BE2C (cell line): ENCODE data around the gene NUP210.

ENCODE experiments used
- DNase-seq: peaks from one replicate; pipeline ENCODE4 v3.0.0-alpha.2; 2020
- H3K27me3 ChIP-seq: fragments of 250-450 bp; sonication (Bioruptor Pico); 2 replicates; pipeline ENCODE4 v1.5.1; 2020; ENCODE audit warnings: mild to moderate bottlenecking
- H3K36me3 ChIP-seq: fragments of 250-450 bp; sonication (Bioruptor Pico); 2 replicates; pipeline ENCODE4 v1.5.1; 2020; ENCODE audit warnings: mild to moderate bottlenecking
- H3K4me1 ChIP-seq: fragments of 250-450 bp; sonication (Bioruptor Pico); 2 replicates; pipeline ENCODE4 v1.5.1; 2020
- H3K4me3 ChIP-seq: 2 replicates; pipeline ENCODE4 v1.5.1; 2011; ENCODE audit warnings: low read depth, low read length
- H3K9me3 ChIP-seq: fragments of 250-450 bp; sonication (Bioruptor Pico); 2 replicates; pipeline ENCODE4 v1.5.1; 2020
- TF ChIP-seq, protein P1 (sequence below): IDR thresholded peaks from 2 replicates; pipeline ENCODE4 v1.5.1; 2012; ENCODE audit warnings: mild to moderate bottlenecking, low read depth, low read length

The NUP210 gene

DNA sequence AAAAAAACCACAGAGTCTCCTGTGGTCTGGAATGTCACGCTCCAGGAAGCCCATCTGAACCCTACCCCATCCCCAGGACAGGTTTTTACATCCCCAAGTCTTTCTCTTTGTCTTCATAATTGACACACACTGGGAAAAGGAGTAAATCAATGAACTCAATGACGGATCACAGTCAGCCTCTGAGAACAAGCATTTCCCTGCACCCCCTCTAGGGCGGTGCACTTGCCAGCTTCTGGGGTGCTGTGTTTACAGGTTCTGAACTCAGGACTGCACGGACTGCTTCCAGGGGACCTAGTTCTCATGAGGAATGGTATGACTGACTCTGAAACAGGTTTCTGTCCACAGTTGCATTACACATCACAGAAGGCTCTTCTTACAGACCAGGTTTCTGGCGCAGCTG, 81.1 kb downstream of the NUP210 start:
- H3K27me3 ChIP-seq = no peaks in the 10 kb centered on the region
- no peaks in the 10 kb centered on the region for H3K4me1 ChIP-seq
- H3K9me3 ChIP-seq = no peaks in the 10 kb centered on the region
- DNase-seq = no peak
- peaks cover 7% of the 10 kb centered on the region for H3K36me3 ChIP-seq
- TF ChIP-seq, protein P1, sequence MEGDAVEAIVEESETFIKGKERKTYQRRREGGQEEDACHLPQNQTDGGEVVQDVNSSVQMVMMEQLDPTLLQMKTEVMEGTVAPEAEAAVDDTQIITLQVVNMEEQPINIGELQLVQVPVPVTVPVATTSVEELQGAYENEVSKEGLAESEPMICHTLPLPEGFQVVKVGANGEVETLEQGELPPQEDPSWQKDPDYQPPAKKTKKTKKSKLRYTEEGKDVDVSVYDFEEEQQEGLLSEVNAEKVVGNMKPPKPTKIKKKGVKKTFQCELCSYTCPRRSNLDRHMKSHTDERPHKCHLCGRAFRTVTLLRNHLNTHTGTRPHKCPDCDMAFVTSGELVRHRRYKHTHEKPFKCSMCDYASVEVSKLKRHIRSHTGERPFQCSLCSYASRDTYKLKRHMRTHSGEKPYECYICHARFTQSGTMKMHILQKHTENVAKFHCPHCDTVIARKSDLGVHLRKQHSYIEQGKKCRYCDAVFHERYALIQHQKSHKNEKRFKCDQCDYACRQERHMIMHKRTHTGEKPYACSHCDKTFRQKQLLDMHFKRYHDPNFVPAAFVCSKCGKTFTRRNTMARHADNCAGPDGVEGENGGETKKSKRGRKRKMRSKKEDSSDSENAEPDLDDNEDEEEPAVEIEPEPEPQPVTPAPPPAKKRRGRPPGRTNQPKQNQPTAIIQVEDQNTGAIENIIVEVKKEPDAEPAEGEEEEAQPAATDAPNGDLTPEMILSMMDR = no peak
- H3K4me3 ChIP-seq = no peak overlapping the region

DNA sequence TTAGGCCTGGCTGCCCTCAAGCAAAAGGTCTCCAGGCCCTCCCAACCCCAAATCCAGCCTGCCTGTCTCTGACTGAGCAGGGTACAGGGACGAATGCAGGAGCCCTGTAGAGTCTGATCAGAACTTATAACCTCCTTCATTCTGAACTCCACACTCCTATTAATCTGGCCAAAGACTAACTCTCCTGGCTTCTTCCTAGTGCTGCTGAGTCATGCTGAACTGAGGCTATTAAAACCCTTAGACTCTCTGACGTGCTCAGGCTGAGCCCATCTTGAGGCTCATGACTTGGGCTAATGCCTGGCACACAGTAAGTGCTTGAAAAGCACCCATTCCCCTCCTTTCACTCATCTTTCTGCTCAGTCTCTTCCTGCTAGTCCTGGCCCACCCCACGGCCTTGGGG, 81.9 kb downstream of the NUP210 start:
- Histone ChIP-seq H3K4me3 (no peak overlapping the region), H3K4me1 (no peaks in the 10 kb centered on the region), H3K36me3 (peaks cover 7% of the 10 kb centered on the region), H3K9me3 (no peaks in the 10 kb centered on the region), H3K27me3 (no peaks in the 10 kb centered on the region)
- no peak for DNase-seq
- TF ChIP-seq, protein P1 = no peak

DNA sequence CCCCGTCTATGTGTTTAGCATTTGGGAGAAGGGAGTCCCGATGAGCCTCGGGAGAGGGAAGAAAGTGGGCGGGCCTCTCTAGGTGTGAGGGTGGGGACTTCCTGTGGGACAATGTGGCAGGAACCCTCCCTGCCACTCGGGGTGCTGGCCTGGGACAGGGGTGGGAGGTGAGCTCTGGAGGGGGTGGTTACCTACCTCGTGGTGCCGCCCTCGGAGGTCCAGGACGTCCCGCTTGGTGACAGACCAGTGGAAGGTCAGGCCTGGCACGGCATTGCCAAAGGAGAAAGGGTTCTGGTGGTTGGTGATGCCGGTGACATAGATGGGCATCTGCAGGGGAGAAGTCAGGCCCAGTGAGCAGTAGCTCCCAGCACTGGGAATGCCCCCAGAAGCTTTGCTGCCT, 83.5 kb downstream of the NUP210 start:
- no peak for DNase-seq
- TF ChIP-seq, protein P1 = no peak
- Histone ChIP-seq H3K4me1 (no peaks in the 10 kb centered on the region), H3K9me3 (no peaks in the 10 kb centered on the region), H3K27me3 (no peaks in the 10 kb centered on the region), H3K4me3 (no peak overlapping the region), H3K36me3 (peaks cover 7% of the 10 kb centered on the region; the same call in 1 of the 2 replicates)

DNA sequence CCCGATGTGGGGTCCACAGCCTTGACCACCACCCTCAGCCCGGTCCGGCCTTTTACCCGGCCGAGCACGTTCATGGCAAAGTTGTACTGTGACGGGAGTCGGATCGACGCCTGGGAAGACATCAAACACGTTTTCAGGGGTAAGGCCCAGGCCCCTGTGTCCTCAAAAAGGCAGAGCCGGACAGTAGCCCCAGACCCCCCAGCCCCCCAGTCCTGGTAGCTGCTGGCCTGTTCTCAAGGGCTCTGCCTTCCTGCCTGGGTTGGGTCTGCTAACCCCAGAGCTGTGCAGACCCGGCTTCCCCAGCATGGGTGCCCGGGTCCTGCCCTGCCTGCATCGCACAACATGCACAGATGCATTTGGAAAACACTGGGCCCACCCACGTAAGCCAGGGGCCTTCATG, 84.6 kb downstream of the NUP210 start:
- Histone ChIP-seq H3K36me3 (peaks cover 7% of the 10 kb centered on the region; the same call in 1 of the 2 replicates), H3K4me3 (no peak overlapping the region), H3K27me3 (no peaks in the 10 kb centered on the region), H3K4me1 (no peaks in the 10 kb centered on the region), H3K9me3 (no peaks in the 10 kb centered on the region)
- DNase-seq = no peak
- TF ChIP-seq, protein P1 = no peak

DNA sequence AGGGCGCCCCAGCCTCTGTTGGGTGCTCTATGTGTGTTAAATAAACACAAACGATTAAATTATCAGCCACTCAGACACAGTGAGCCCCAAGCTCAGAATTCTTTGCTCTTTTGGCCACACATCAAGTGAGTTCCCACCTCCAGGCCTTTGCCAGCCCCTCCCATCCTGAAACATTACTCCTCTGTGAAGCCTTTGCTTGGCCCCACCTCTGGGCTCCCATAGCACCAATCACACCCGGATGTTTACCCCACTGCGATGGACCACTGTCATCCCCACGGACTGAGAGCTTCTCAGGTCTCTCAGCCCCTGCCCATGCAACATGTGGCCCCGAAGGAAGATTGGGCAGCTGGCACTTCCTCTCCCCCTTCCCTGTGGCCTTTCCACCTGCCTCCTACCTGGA, 85.1 kb downstream of the NUP210 start:
- TF ChIP-seq, protein P1 = no peak
- no peaks in the 10 kb centered on the region for H3K4me1 ChIP-seq
- no peak for DNase-seq
- no peaks in the 10 kb centered on the region for H3K9me3 ChIP-seq
- no peak overlapping the region for H3K4me3 ChIP-seq
- H3K27me3 ChIP-seq = no peaks in the 10 kb centered on the region
- H3K36me3 ChIP-seq = peaks cover 7% of the 10 kb centered on the region; the same call in 1 of the 2 replicates

DNA sequence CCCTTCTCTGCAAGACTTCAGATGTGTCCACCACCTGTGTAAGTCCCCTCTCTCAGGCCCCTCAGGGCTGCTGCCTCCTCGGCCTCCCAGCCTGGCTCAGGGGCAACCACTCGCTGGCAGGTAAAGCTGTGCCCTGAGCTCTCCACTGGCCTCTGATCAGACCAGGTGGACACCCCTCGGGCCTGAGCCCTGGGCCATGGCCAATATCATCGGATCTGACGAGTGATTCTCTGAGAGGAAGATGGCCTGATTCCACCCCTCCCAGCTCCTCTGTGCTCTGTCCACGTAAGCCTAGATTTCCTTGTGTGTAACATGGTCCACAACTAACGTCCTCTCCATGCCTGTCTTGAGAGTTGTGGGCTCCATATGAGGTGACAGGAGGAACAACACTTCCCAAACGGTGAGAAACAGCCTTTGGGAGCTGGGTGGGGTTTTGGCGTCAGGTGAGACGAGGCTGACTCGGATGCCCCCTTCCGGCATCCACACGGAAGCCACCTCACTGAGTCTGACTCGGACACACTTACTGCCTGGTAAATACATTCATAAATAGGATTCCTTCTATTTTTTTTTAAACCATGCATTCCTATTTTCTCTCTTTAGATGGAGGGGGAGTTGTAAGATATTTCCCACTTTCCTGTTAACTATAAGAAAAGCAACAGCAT, 86.8 kb downstream of the NUP210 start:
- H3K27me3 ChIP-seq = no peaks in the 10 kb centered on the region
- no peak for DNase-seq
- no peak overlapping the region for H3K4me3 ChIP-seq
- H3K9me3 ChIP-seq = no peaks in the 10 kb centered on the region
- TF ChIP-seq, protein P1 = no peak
- H3K4me1 ChIP-seq = no peaks in the 10 kb centered on the region
- peaks cover 4% of the 10 kb centered on the region; the same call in 1 of the 2 replicates for H3K36me3 ChIP-seq
